NB4 (cell line): ENCODE measurements around the gene FOXP1.

Experiments used
- MYC ChIP-seq: IDR thresholded peaks from 2 replicates; pipeline ENCODE4 v1.6.1; 2011; ENCODE audit warnings: low read depth, low read length
- POLR2A ChIP-seq: IDR thresholded peaks from 2 replicates; pipeline ENCODE4 v1.6.1; 2011; ENCODE audit warnings: mild to moderate bottlenecking; ENCODE audit not compliant: insufficient read length; ENCODE audit errors: extremely low read depth
- TF ChIP-seq, protein P1 (sequence below): IDR thresholded peaks from one replicate; pipeline ENCODE4 v1.5.1; 2012; ENCODE audit warnings: low read depth, low read length
- TF ChIP-seq, protein P2 (sequence below): IDR thresholded peaks from 2 replicates; pipeline ENCODE4 v1.6.1; 2011; ENCODE audit warnings: low read depth, low read length

DNA sequence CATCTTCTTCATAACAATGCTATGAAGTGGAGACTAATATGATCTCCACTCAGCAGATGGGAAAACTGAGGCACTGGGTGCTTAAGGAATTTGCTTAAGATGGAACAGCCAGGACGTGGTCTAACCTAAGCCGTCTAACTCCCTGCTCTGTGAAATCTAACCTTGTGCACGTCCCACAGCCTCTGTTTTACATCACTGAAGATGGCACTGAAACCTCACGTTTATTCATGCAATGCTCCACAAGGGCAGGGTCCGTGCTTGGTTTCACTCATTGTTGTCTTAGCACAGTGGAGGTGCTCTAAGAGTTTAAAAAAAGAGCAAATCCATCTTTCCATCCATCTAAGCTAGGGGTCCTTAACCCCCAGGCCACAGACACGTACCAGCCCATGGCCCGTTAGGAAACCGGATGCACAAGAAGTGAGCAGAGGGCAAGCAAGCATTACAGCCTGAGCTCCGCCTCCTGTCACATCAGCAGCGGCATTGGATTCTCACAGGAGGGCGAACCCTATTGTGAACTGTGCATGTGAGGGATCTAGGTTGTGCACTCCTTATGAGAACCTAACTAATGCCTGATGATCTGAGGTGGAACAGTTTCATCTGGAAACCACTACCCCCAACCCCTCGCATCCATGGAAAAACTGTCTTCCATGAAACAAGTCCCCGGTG lies 118.0 kb downstream of the FOXP1 start:
- TF ChIP-seq, protein P1, sequence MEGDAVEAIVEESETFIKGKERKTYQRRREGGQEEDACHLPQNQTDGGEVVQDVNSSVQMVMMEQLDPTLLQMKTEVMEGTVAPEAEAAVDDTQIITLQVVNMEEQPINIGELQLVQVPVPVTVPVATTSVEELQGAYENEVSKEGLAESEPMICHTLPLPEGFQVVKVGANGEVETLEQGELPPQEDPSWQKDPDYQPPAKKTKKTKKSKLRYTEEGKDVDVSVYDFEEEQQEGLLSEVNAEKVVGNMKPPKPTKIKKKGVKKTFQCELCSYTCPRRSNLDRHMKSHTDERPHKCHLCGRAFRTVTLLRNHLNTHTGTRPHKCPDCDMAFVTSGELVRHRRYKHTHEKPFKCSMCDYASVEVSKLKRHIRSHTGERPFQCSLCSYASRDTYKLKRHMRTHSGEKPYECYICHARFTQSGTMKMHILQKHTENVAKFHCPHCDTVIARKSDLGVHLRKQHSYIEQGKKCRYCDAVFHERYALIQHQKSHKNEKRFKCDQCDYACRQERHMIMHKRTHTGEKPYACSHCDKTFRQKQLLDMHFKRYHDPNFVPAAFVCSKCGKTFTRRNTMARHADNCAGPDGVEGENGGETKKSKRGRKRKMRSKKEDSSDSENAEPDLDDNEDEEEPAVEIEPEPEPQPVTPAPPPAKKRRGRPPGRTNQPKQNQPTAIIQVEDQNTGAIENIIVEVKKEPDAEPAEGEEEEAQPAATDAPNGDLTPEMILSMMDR: no peak
- TF ChIP-seq, protein P2, sequence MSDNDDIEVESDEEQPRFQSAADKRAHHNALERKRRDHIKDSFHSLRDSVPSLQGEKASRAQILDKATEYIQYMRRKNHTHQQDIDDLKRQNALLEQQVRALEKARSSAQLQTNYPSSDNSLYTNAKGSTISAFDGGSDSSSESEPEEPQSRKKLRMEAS: no peak
- TF ChIP-seq POLR2A (no peak), MYC (no peak)
